Measurements from ENCODE around the gene ZNF407. TPM values are rescaled to one million over a fixed set of nuclear protein-coding genes. Genes with fewer than 3 reads are reported as not detected.

Gene ZNF407
- total RNA-seq, 1 donor from 2014 or later: 11.4 TPM

DNA sequence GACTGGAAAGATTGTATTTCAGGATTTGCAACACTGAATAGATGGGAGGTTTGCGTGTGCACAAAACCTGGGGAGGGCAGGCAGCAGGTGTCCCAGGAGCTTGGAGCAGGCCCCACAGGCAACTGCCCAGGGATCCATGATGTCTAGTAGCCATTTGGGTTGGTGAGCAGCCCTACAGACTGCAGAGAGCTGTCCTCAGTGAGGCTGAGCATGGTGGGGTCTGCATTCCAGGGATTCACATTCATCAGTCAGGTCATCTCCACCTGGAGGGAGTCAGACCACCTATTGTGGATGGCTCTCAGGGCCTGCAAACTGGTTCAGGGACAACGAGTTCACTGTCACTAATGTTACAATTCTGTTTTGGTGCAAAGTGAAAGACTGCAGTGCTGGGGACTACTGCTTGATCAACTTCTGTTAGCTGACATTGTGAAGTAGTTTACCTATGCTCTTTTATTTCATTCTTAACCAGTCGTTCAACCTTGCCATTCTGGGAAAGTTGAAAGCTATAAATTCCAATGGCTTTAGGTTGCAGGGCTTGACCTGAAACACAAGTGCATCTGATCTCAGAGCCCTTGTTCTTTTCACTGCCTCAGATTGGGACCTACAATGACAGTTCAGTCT is 222.6 kb downstream of the ZNF407 start:
- no peak for DNase-seq (ENCODE audit: low read depth in 2 of 2)

DNA sequence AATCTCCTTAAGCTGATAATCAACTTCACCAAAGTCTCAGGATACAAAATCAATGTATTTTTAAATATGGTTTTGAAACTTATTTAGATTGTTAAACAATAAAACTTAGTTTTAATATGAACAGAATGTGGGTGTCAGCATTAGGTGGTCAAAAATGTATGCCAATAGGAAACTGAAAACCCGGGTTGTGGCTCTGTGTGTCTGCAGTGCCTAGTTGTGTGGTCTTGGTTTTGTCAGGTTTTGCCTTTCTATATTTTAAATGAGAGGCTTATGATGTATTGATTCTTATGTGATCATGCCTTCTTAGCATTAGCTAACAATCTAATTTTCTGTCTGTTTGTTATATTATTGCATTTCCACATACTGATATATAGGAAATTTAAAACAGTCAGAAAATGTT is 227.8 kb downstream of the ZNF407 start:
- DNase-seq (ENCODE audit: low read depth in 2 of 2): no peak

DNA sequence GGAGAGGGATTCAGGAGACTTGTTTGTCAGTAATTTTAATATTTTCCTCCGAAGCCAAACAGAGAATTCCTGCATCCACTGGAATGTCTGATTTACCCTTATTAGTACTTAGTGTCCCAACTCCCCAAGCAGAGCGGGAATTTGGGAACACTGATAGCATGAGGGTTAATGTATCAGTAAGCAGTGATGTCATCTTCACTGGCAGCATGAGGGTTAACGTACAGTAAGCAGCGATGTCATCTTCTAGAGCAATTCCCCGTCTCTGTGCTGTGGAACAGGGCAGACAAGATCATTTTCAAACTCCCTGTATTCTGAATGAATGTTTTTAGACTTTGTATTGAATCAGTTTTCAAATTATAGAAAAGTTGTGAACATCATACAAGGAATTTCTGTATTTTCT is 228.9 kb downstream of the ZNF407 start:
- DNase-seq (ENCODE audit: low read depth in 2 of 2): no peak

DNA sequence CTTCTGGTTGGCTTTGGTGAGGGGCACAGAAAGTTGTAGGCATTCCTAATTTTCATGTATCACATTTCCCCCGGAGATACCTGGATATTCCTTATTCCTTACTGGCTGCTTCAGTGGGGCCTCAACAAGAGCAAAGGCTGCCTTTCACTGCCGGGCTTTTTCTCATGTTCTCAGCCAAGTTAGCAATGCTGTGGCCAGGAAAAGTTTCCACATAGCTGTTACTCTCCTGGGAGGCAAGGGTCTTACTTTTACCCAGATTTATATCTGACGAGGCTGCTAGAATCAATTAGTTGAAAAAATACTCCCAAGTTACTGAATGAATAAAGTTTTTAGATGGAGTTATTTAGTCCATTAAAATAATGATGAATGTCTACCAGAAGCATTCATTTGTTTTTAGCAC is 230.5 kb downstream of the ZNF407 start:
- no peak for DNase-seq (ENCODE audit: low read depth in 2 of 2)

DNA sequence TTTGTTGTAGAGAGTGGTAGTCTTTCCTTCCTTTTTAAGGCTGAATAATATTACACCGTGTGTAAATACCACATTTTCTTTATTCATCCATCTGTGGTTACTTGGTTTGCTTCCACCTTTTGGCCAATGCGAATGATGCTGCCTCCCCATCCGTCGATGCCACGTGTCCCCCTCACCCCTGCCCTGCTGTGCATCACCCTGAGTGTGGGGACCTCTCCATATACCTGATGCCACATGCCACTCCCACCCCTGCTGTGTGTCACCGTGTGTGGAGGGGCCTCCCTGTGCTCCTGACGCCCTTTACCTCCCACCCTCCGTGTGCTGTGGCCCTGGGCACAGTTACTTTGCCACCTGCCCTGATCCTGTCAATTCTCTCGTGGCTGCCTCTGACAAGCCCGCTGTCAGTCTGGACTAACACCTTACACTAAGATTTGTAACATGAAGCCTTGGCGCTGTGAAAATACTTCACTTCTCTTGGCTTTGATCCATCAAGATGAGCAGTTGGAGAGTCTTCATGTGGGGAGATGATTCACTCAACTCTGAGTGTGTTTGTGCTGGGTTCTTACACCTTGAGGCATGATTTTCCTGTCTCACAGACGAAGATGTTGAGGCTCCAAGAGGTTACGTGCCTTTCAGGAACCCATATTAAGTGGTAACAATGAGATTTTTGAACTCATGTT is 234.0 kb downstream of the ZNF407 start:
- DNase-seq (ENCODE audit: low read depth in 2 of 2): no peak

DNA sequence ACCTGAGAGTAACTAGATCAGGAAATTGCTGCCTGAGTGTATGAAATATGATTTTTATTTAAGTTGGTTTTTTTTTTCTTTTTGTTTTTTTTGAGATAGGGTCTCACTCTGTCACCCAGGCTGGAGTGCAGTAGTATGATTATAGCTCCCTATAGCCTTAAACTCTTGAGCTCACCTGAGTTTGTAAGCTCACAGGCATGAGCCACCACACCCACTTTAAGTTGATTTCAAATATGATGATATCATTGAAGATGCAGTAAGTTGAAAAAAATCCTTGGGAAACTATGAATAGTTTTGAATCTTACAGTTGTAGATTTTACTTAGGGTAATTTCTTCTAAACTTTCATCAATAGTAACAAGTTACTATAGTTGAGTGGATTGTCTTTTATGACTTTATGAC is 234.7 kb downstream of the ZNF407 start:
- no peak for DNase-seq (ENCODE audit: low read depth in 2 of 2)

DNA sequence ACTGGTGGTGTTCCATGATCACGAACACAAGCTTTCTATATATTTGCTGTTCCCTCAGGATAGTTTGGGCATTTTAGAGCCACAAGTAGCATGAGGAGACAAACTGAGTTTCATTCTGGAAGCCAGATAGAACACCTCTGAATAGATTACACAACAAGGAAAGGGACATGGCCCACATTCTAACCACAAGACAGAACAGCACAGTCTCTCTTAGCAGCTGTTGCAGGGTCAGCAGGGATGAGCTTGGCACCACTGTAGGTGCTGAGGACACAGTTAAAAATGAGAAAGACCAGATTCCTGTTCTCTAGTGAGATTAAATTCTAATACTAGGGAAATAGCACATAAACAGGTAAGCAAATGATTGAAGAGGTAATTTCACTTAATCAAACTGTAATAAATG is 235.3 kb downstream of the ZNF407 start:
- DNase-seq (ENCODE audit: low read depth in 2 of 2): no peak

DNA sequence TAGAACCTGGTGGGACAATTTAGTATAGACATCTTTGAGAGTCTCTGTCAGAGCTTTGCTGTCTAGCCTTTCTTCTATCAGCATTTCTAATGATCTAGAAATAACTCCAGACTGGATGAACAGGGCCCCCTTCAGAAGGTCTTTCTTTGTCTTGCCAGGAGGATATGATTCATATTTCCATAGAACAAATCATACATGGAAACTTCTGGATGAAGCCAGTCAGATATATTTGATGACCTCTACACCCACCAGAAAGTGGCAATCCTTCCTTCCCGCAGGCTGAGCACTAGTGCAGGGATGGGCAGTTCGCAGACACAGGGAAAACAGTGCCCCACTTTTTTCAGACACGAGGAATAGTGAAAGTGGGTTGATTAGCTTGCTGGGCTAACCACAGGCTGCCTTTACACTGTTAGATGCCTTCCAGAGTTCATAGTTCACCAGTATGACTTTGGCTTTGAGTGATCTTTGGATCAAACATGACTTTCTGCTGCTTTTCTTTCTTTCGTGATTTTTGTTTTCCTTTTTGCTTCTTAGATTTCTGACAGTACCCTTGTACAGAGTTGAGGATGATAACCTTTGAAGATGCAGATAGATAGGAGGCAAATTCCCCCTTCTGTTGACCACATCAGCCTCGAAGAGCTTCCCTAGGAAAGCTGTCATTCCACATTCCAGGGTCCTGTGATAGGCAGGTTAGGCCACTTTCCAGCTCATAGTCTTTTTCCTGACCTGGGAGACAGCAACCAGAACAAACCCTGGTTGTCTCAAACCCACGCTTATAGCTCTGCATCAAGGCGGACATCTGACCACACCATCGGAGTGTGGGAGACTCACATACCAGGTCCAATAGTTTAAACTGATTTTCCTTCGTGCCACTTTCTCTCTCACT is 237.0 kb downstream of the ZNF407 start:
- peak in 1 of 2 donors; percentile 76 for DNase-seq (ENCODE audit: low read depth in 2 of 2)

DNA sequence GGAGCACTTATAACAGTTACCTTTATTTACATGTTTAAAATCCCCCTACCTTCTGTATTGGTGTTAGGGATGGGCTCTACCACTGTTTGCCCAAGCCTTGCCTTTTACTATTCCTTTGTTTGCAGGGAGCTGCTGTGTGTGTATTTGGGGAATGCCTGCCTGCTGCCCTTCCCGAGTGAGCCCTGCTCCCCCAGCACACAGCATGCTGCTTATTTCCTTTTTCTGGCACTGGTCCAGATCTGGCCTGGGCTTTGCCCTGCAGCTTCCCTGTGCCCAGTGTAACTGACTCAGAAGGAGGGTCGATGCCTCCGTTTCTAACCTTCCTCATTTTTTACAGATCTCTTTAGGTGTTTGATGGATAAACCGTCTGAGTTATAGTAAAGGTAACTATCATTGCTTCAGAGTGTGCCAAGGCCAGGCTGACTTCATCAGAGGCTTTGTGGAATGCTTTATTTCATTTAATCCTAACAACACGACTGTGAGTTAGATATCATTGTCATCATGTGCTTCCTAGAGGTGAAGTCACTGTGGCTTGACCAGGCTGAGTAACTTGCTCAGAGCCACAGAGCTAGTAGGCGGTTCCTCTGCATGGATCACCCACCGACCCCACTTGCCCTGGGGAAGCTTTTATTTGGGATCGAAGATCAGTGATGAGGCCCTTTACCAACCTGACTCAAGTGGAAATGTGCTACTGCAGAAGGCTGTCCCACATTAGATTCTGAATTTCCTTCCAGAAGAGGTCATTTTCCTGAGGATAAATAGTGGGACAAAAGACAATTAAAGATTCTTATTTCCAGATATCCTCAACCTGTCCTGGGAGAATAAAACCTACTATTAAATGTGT is 238.8 kb downstream of the ZNF407 start:
- DNase-seq (ENCODE audit: low read depth in 2 of 2): peak in 1 of 2 donors; percentile 73

DNA sequence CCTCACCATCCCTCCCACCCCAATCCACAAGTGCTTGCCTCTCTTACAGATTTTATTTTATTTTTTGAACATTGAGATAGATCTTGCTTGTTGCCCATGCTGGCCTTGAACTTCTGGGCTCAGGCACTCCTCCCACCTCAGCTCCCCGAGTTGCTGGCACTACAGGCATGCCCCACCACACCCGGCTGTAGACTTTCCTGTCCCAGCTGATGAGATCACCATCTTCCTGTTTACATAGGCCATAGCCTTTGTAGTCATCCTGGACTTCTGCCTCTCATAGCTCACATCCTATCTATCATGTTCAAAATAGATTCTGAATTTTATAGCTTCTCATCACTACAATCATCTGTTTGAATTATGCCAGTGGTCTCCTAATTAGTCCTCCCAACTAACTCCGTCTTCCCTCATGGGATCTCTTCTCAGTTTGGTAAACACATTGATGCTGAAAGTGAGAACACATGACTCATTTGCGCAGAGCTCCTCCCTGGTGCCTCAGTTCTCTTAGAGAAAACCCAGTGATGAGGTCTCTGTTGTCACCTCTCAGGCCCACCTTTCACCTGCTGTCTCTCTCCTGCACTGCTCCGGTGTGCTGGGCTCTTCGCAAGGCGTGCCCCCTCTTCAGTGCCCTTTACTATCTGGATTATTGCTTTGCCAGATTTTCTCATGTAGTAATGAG is 243.0 kb downstream of the ZNF407 start:
- peak; percentile 81 to 89 for DNase-seq (ENCODE audit: low read depth in 2 of 2)

DNA sequence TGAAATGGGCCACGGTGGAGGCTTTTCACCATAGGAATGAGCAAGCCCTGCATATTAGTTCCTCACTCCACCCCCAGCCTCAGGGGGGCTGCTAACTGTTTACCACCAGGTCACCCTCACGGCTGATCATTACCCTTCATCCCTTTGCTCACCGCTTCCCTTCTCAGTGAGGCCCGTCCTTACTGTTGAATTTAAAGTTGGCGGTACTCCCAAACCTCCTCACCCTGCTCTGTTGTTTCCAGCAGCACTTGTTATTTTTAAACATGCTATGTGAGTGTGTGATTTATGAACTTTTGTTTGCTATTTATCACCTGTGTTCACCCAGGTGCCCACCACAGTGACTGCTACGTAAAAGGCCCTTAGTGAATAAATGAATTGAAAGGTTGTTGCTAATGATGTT is 243.6 kb downstream of the ZNF407 start:
- peak in 1 of 2 donors; percentile 35 for DNase-seq (ENCODE audit: low read depth in 2 of 2)

DNA sequence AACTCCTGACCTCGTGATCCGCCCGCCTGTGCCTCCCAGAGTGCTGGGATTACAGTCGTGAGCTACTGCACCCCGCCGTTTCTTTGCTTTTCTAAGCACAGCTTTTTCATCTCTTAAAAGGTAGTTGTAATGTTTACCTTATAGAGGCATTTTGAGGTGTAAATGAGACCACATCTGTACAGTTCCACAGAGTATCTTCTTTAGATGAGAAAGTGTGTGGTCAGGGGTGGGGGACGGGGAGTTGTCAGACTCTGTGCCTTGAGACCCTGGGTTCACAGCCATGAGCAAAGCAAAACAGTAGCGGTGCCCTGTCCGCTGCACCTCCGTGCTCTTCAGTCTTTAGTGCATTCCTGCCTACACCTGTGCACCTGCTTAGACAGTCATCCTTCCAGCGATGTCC is 251.6 kb downstream of the ZNF407 start:
- DNase-seq (ENCODE audit: low read depth in 2 of 2): no peak

DNA sequence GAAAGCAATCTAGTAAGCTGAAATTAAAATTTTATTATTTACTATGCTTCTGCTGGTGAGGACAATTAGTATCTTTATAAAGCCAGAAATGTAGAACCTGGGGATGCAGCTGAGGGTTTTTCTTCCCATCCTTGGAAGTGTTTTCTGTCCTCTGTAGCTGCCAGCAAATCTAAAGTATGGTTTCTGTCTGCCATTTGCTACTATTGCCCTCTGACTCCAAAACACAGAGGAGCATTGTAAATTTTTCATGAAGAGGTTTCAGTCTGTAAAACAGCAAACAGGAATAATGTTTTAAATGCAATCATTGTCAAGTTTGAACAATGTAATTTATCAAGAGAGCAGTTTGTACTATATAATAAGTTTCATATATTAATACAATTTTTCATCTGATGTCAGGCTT is 258.8 kb downstream of the ZNF407 start:
- DNase-seq (ENCODE audit: low read depth in 2 of 2): no peak

DNA sequence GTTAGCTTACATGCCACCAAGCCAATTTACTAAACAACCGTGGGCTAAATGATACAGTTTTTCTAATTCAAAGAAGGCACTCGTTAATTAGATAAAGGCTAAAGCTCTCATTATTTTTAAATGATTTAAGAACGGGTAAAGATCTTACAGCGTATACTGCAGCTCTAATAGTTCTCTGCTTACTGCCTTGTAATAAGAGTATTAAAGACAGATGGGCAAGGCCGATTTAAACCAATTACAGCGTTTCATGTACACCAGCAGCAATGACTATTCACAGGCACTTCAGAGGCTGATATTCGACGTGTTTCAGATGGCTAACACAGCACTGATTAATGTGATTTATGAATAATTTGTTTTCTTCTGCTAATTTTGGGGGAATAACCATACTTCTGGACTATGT is 259.3 kb downstream of the ZNF407 start:
- DNase-seq (ENCODE audit: low read depth in 2 of 2): no peak

DNA sequence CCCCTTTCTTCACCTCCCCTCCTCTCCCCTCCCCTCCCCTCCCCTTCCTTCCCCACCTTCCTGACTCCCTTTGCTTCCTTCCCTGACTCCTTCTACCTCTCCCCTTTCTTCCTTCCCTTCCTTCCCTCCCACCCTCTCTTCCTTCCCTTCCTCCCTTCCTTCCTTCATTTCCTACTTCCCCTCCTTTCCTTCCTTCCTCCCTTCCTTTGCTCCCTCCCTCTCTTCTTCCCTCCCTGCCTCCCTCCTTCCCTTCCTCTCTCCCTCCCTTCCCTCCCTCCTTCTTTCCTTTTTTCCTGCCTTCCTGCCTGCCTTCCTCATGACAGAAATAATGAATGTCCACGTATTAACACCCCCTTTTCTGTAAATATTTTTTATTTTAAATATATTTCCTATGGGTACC is 260.2 kb downstream of the ZNF407 start:
- no peak for DNase-seq (ENCODE audit: low read depth in 2 of 2)

DNA sequence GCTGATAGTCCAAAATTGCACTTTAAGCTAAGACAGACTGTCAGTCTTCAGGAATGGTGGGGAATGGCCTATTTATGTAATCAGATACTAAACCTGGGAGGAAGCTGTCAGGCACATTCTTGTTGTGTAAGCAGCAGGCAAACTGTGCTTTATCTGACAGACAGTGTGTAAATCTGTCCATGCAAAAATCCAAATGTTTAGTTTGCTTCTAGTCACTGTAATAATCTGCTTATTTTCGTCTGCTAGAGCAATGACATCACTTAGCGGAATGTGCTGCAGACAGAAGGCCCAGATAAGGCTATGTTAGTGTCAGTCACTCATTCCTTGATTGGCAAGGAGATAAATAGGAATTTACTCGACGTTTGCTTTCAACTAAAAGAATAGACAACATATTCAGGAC is 263.5 kb downstream of the ZNF407 start:
- no peak for DNase-seq (ENCODE audit: low read depth in 2 of 2)

DNA sequence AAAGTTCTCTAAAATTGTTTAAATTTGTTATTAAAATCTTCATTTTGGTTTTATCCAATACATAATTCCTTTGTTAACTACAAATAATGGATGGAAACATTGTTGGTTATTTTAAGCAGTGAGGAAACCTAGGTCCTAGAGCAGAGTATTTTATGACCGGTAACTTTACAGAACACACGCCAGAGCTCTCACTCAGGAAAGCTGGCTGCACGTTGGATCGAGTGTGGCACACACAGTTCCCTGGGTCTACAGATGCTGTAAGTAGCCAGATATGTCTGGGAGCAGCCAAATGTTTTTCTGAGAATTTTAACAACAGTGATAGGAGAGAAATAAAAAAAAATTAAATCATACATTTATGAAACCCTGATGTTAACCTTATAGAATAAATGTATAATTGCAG is 264.4 kb downstream of the ZNF407 start:
- no peak for DNase-seq (ENCODE audit: low read depth in 2 of 2)

DNA sequence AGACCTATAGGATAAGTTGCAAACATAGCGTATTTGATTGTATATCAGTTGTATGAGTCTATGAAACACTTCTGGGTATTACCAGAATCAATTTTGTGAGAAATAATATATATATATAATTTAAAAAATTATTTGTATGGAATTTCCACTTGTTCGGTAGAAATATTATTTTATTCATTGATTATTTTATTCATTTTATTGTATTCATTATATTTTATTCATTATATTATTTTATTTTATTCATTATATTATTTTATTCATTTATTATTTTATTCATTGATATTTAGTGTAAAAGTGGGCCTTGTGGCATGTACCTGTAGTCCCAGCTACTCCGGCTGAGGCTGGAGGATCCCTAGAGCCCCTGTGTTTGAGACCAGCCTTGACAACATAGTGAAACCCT is 268.9 kb downstream of the ZNF407 start:
- DNase-seq (ENCODE audit: low read depth in 2 of 2): no peak

DNA sequence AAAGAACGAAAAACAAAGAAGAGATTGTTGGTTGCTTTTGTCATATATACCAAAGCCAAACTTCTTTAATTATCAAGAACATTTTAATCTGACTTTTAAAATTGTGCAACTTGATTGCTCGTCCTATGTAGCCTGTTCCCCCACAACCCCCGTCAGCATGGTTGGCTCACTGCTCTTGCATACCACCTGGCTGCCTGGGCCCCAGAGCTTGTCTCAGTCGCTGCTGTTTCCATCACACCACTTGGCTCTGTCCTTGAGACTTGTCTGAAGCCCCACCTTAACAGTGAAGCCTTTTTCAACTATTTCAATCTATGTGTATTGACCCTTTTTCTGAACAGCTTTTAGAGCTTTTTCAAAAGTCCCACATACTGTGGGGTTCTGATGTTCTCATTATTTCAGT is 270.8 kb downstream of the ZNF407 start:
- DNase-seq (ENCODE audit: low read depth in 2 of 2): no peak

DNA sequence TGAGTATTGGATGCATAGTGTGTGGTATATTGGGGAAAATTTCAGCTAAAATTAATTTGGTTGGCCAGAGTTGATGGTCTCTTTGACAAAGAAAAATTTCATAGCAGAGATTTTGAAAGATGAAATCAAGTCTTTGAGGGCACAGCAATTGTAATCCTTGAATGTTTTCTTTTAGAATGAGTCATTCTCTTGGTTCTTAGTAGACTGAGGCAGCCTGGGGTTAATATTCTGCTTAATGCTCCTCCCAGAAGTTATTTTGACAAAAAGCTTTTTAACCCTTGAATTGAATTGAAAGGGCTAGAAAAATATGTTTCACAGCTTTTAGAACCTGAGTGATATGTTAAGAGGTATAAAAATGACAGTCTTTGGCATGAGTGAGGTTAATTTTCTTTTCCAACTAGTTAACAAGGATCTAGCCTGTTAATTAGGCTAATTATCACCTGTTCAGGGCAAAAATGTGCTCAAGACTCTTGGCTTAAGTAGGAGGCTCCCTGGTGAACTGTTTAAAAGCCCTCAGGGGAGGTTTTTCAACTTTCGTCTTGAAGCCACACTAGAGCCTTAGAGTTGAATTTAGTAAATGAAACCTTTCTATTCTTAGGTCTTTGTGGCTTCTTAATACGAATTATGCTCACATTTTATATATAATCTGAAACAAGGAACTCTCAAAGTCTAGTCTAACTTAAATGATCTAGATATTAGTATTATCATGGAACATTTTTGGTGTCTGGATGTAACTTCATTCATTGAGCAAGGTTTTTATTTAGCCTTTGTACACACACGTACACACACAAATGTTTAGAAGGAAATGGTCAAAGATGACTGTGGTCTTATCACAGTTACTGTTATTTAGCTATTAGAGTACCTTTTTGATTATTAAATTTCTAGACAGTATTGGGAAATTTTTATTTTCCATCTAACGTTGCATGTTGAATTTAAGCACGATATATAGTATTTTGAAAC is 272.5 kb downstream of the ZNF407 start:
- DNase-seq (ENCODE audit: low read depth in 2 of 2): no peak
